ENCODE measurements around the gene CFAP91. TPM values are rescaled to one million over a fixed set of nuclear protein-coding genes. Genes with fewer than 3 reads are reported as not detected.

Gene CFAP91
- total and polyA plus RNA-seq, 2 donors (not counting 1 experiment from before 2014, with no cell fraction given) = 0.48 to 6.4 TPM

GRCh38 chr3:119660474-119661440 lies 42.1 kb upstream of the CFAP91 start, which contains the start of gene POPDC2:
POPDC2 (minus strand) TSS chr3:119660589; CDS start chr3:119660423, 166 bp downstream.
- ATAC-seq (ENCODE audit: low read depth) = no peak
- H3K27ac ChIP-seq (ENCODE audit: low read length in 2 of 2) = no peak within 1 kb of the TSS
- no peak within 1 kb of the TSS for H3K4me3 Mint-ChIP-seq
- no peaks in the 10 kb centered on the region for H3K27me3 Mint-ChIP-seq
- H3K9ac ChIP-seq (ENCODE audit: low read length) = no peak within 1 kb of the TSS
- H3K9me3 ChIP-seq (ENCODE audit: control extremely low read depth in 1 of 3, control insufficient read depth in 2 of 3, insufficient read depth in 1 of 3, low read length in 2 of 3) = no peaks in the 10 kb centered on the region
- no peak within 1 kb of the TSS for H3K4me2 ChIP-seq (replicated peaks; ENCODE audit: low read depth, low read length, poor library complexity, severe bottlenecking)
- peak within 1 kb of the TSS; percentile 12 for H3K27ac Mint-ChIP-seq
- WGBS (ENCODE audit: insufficient coverage) = 94% methylated on average over 2 of the region's 9 CpGs
- intact Hi-C loops (cut with micrococcal nuclease) = no loop called here
- no peaks in the 10 kb centered on the region for H4K20me1 ChIP-seq (ENCODE audit: control insufficient read depth, insufficient read depth, low read length, poor library complexity, severe bottlenecking)
- H3K4me1 Mint-ChIP-seq = peaks cover 43% of the 10 kb centered on the region
- H3K4me1 ChIP-seq (ENCODE audit: control insufficient read depth in 2 of 2, insufficient read depth in 2 of 2, low read length in 2 of 2) = peaks cover 9 to 12% of the 10 kb centered on the region in 2 donors
- H3K27me3 ChIP-seq (replicated peaks in 1 of 4; ENCODE audit: control extremely low read depth in 1 of 4, control insufficient read depth in 3 of 4, insufficient read depth in 4 of 4, low read length in 3 of 4) = no peaks in the 10 kb centered on the region
- H3K4me3 ChIP-seq (ENCODE audit: control extremely low read depth in 1 of 5, extremely low read depth in 1 of 5, insufficient read depth in 1 of 5, low read depth in 2 of 5, low read length in 4 of 5) = no peak within 1 kb of the TSS
- ChIA-PET POLR2A (no interaction called here), CTCF (no interaction called here)
- DNase-seq = no peak
- no peaks in the 10 kb centered on the region for H3K36me3 ChIP-seq (replicated peaks in 1 of 2; ENCODE audit: control extremely low read depth in 1 of 2, control insufficient read depth in 1 of 2, extremely low read depth in 1 of 2, insufficient read depth in 2 of 2, low read length in 1 of 2)
- TF ChIP-seq, protein P1, sequence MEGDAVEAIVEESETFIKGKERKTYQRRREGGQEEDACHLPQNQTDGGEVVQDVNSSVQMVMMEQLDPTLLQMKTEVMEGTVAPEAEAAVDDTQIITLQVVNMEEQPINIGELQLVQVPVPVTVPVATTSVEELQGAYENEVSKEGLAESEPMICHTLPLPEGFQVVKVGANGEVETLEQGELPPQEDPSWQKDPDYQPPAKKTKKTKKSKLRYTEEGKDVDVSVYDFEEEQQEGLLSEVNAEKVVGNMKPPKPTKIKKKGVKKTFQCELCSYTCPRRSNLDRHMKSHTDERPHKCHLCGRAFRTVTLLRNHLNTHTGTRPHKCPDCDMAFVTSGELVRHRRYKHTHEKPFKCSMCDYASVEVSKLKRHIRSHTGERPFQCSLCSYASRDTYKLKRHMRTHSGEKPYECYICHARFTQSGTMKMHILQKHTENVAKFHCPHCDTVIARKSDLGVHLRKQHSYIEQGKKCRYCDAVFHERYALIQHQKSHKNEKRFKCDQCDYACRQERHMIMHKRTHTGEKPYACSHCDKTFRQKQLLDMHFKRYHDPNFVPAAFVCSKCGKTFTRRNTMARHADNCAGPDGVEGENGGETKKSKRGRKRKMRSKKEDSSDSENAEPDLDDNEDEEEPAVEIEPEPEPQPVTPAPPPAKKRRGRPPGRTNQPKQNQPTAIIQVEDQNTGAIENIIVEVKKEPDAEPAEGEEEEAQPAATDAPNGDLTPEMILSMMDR (IDR thresholded peaks at IDR 0.05) = no peak
- TF ChIP-seq EZH2 (IDR thresholded peaks at IDR 0.05; ENCODE audit: borderline replicate concordance, insufficient read depth, low read depth, low read length, poor library complexity, severe bottlenecking) = no peak
- no peak within 1 kb of the TSS for H2AFZ ChIP-seq (ENCODE audit: insufficient read depth, low read depth, low read length, poor library complexity, severe bottlenecking)
- no peaks in the 10 kb centered on the region for H3K9me3 Mint-ChIP-seq (ENCODE audit: insufficient read depth)
- no peaks in the 10 kb centered on the region for H3K79me2 ChIP-seq (ENCODE audit: control insufficient read depth, insufficient read depth, low read length)
